OCI-LY7 (cell line): Measurements from ENCODE around the gene RHBDD1. TPM values are rescaled to one million over a fixed set of nuclear protein-coding genes. Genes with fewer than 3 reads are reported as not detected.

Source experiments
- BruUV-seq: library from RNA; stranded (reverse); fragments of 400-500 nt; replicated peaks from 2 replicates; lab custom pipeline; 2021; lab: Mats Ljungman, UMichigan
- CTCF ChIA-PET: fragments of 300-600 bp; sonication (Branson Sonifier 250); formaldehyde crosslinking; loops from one replicate; lab custom pipeline; 2022; ENCODE audit warnings: antibody characterized with exemption; ENCODE audit not compliant: unreplicated experiment; lab: Charles Lee
- POLR2A ChIA-PET: fragments of 300-600 bp; sonication (Branson Sonifier 250); formaldehyde crosslinking; loops from one replicate; lab custom pipeline; 2022; ENCODE audit warnings: antibody characterized with exemption; lab: Charles Lee
- DNase-seq: peaks from one replicate; pipeline ENCODE4 v3.0.0-alpha.2; 2015; ENCODE audit warnings: low spot score
- H2AFZ ChIP-seq: fragments of 200-600 bp; sonication (generic), shearing (Covaris generic); 2 replicates; pipeline ENCODE4 v1.6.1; 2014; ENCODE audit warnings: mild to moderate bottlenecking, antibody characterized with exemption, low read length, moderate library complexity
- H3K27ac ChIP-seq: fragments of 200-600 bp; sonication (generic); 2 replicates; pipeline ENCODE4 v1.5.1; 2014; ENCODE audit warnings: mixed run types, low read depth, mild to moderate bottlenecking, moderate library complexity, low read length, inconsistent platforms; ENCODE audit not compliant: poor library complexity, severe bottlenecking
- H3K36me3 ChIP-seq: fragments of 200-600 bp; sonication (generic); 2 replicates; pipeline ENCODE4 v1.6.1; 2014; ENCODE audit warnings: mild to moderate bottlenecking, antibody characterized with exemption, low read length, moderate library complexity, mixed read lengths; ENCODE audit not compliant: insufficient read depth
- H3K4me1 ChIP-seq: fragments of 200-600 bp; sonication (generic); 2 replicates; pipeline ENCODE4 v1.5.1; 2014; ENCODE audit warnings: mild to moderate bottlenecking, low read length; ENCODE audit not compliant: insufficient read depth, poor library complexity, severe bottlenecking
- H3K4me2 ChIP-seq: fragments of 200-600 bp; sonication (generic); 2 replicates; pipeline ENCODE4 v1.6.1; 2014; ENCODE audit warnings: mild to moderate bottlenecking, low read length
- H3K4me3 ChIP-seq: fragments of 200-600 bp; sonication (generic); 2 replicates; pipeline ENCODE4 v1.5.1; 2014; ENCODE audit warnings: mild to moderate bottlenecking, low read depth, low read length; ENCODE audit not compliant: poor library complexity, severe bottlenecking
- H3K79me2 ChIP-seq: fragments of 200-600 bp; sonication (generic); 2 replicates; pipeline ENCODE4 v1.6.1; 2016; ENCODE audit warnings: low read depth, mild to moderate bottlenecking, low read length, moderate library complexity, mixed read lengths; ENCODE audit not compliant: insufficient read depth
- H3K9me2 ChIP-seq: fragments of 200-600 bp; sonication (generic); 2 replicates; pipeline ENCODE4 v1.6.1; 2016; ENCODE audit warnings: mild to moderate bottlenecking, low read length, mixed read lengths; ENCODE audit not compliant: insufficient read depth
- H3K9me3 ChIP-seq: fragments of 200-600 bp; sonication (generic); 2 replicates; pipeline ENCODE4 v1.6.1; 2014; ENCODE audit warnings: mild to moderate bottlenecking, mixed run types, low read length, mixed read lengths
- H4K20me1 ChIP-seq: fragments of 200-600 bp; sonication (generic); 2 replicates; pipeline ENCODE4 v1.6.1; 2014; ENCODE audit warnings: mild to moderate bottlenecking, antibody characterized with exemption, low read length, moderate library complexity, mixed read lengths; ENCODE audit not compliant: insufficient read depth
- CTCF ChIP-seq: fragments of 200-600 bp; sonication (generic); conservative IDR thresholded peaks from 2 replicates; pipeline ENCODE4 v1.5.1; 2014; ENCODE audit warnings: mild to moderate bottlenecking, antibody characterized with exemption, low read length, moderate library complexity, mixed read lengths
- EZH2phosphoT487 ChIP-seq: fragments of 200-600 bp; sonication (generic); IDR thresholded peaks from 2 replicates; pipeline ENCODE4 v1.6.1; 2018; ENCODE audit warnings: low read depth, borderline replicate concordance, mild to moderate bottlenecking, mixed run types, antibody characterized with exemption, low read length, moderate library complexity, mixed read lengths
- intact Hi-C: fragments of 100-400 bp; cut with micrococcal nuclease; formaldehyde crosslinking; loops from one replicate; pipeline ENCODE4 v1.10.0; 2022; ENCODE audit not compliant: unreplicated experiment
- total RNA-seq, 2 experiments: library from RNA; depleted of rRNA in 1 of 2; stranded (reverse); fragments of >200 nt in 1 of 2; shearing (Covaris generic) in 1 of 2; gene quantifications; 2 replicates each; pipeline ENCODE4 v1.2.3, GENCODE V29; 2014 to 2022

RHBDD1 gene
- total RNA-seq, 2 experiments from 2014 or later = 40.8 to 80.3 TPM

GRCh38 chr2:226800941-226801784 is 34.7 kb upstream of the RHBDD1 start:
- Histone ChIP-seq H3K27ac (peak overlapping the region; percentile 85), H3K4me2 (peak overlapping the region; percentile 95), H3K9me2 (no peaks in the 10 kb centered on the region), H2AFZ (peak overlapping the region; percentile 86), H3K4me3 (peak overlapping the region; percentile 89), H3K4me1 (peaks cover 33% of the 10 kb centered on the region), H4K20me1 (peaks cover 5% of the 10 kb centered on the region), H3K36me3 (peaks cover 21% of the 10 kb centered on the region), H3K9me3 (no peaks in the 10 kb centered on the region), H3K79me2 (peaks cover 22% of the 10 kb centered on the region)
- ChIA-PET POLR2A (interaction anchor here (0.6 to 5.0 kb wide), 15 partner anchors 8 to 1909 kb away, joined by 3 to 26 read pairs (median 5); no protein-coding TSS in a partner anchor), CTCF (interaction anchor here (1.4 to 1.7 kb wide), 2 partner anchors 9 to 12 kb away, joined by 3 to 5 read pairs; no protein-coding TSS in a partner anchor)
- BruUV-seq = TSS peak; percentile 81
- peak; percentile 92 for DNase-seq
- intact Hi-C loops = loop anchor here (1.0 to 2.0 kb wide), 4 partner anchors 35 to 584 kb away; partner anchors contain the start of gene RHBDD1
- TF ChIP-seq EZH2phosphoT487 (no peak), CTCF (no peak)

GRCh38 chr2:226802573-226802972 is 33.3 kb upstream of the RHBDD1 start:
- POLR2A ChIA-PET = interaction anchor here (0.7 to 5.0 kb wide), 20 partner anchors 9 to 1137 kb away, joined by 3 to 26 read pairs (median 4); no protein-coding TSS in a partner anchor

More at GRCh38 chr2:226802573-226802972, 33.3 kb upstream of the RHBDD1 start:
- peaks cover 8% of the 10 kb centered on the region for H3K79me2 ChIP-seq
- DNase-seq = peak; percentile 85
- peaks cover 7% of the 10 kb centered on the region; the same call in 1 of the 2 replicates for H3K36me3 ChIP-seq
- TF ChIP-seq CTCF = peak; percentile 90
- no peak for TF ChIP-seq EZH2phosphoT487
- no peak overlapping the region for H3K4me3 ChIP-seq
- CTCF ChIA-PET = interaction anchor here (0.8 to 1.2 kb wide), 3 partner anchors 28 to 183 kb away, joined by 4 to 9 read pairs (median 5); no protein-coding TSS in a partner anchor
- H3K9me3 ChIP-seq = no peaks in the 10 kb centered on the region
- H3K27ac ChIP-seq = no peak overlapping the region
- H3K4me1 ChIP-seq = peaks cover 28% of the 10 kb centered on the region
- no TSS peak for BruUV-seq
- intact Hi-C loops = no loop called here
- no peaks in the 10 kb centered on the region for H3K9me2 ChIP-seq
- H2AFZ ChIP-seq = peak overlapping the region; percentile 86; the same call in 1 of the 2 replicates
- H4K20me1 ChIP-seq = peaks cover 5% of the 10 kb centered on the region
- H3K4me2 ChIP-seq = peak overlapping the region; percentile 95
